Measurements from ENCODE around the gene RARB. TPM values are rescaled to one million over a fixed set of nuclear protein-coding genes. Genes with fewer than 3 reads are reported as not detected.

RARB gene
- total RNA-seq, 3 donors from 2014 or later, result 1.2 to 8.7 (median 1.9) TPM

DNA sequence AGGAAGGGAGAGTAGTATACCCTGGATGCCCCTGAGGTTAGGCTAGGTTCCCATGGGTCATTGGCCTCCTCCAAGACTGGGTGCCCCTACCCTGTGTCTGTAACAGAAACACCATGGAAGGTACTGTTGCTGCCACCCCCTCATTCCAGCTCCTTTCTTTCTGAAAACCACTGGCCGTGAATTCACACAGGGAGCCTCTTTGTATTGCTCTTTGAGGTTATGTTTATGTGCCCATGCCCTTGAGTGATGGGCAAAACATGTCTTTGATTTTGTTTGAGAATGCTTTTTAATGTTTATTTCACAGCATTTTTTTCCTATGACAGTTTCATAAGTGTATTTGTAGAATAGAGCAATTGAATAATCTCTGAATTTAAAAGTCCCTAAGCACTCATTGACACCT lies 79.7 kb downstream of the RARB start:
- Histone ChIP-seq H3K36me3 (ENCODE audit: low read depth) (no peaks in the 10 kb centered on the region), H3K4me3 (no peak overlapping the region), H3K4me1 (ENCODE audit: low read depth) (no peaks in the 10 kb centered on the region), H3K9me3 (no peaks in the 10 kb centered on the region)
- TF ChIP-seq, protein P1, sequence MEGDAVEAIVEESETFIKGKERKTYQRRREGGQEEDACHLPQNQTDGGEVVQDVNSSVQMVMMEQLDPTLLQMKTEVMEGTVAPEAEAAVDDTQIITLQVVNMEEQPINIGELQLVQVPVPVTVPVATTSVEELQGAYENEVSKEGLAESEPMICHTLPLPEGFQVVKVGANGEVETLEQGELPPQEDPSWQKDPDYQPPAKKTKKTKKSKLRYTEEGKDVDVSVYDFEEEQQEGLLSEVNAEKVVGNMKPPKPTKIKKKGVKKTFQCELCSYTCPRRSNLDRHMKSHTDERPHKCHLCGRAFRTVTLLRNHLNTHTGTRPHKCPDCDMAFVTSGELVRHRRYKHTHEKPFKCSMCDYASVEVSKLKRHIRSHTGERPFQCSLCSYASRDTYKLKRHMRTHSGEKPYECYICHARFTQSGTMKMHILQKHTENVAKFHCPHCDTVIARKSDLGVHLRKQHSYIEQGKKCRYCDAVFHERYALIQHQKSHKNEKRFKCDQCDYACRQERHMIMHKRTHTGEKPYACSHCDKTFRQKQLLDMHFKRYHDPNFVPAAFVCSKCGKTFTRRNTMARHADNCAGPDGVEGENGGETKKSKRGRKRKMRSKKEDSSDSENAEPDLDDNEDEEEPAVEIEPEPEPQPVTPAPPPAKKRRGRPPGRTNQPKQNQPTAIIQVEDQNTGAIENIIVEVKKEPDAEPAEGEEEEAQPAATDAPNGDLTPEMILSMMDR (IDR thresholded peaks at IDR 0.05), result no peak
- DNase-seq (no peak), ATAC-seq (no peak)
- intact Hi-C loops (cut with DNase I, micrococcal nuclease), result no loop called here

DNA sequence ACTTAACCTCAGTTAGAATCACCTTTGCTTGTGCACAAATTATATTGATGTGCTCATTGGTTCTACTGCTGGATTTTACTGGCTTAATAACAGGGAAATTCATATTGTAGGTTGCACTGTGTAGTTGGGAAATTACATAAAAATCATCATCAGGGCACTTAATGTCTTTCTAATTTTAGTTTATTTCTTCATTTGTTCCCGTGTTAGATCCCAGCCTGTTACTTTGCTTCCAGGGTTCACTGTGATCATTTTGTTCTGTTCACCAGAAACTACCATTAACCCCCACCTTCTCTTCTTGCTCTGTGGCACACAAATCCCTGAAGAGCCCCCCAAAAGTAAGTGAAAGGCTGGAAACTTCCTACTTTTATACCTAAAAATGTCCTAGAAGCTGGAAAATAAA lies 80.4 kb downstream of the RARB start:
- H3K4me1 ChIP-seq (ENCODE audit: low read depth), result no peaks in the 10 kb centered on the region
- no peaks in the 10 kb centered on the region for H3K9me3 ChIP-seq
- H3K36me3 ChIP-seq (ENCODE audit: low read depth), result no peaks in the 10 kb centered on the region
- H3K4me3 ChIP-seq, result no peak overlapping the region
- ATAC-seq, result no peak
- intact Hi-C loops (cut with DNase I, micrococcal nuclease), result no loop called here
- TF ChIP-seq, protein P1 (IDR thresholded peaks at IDR 0.05), result no peak
- DNase-seq, result no peak

DNA sequence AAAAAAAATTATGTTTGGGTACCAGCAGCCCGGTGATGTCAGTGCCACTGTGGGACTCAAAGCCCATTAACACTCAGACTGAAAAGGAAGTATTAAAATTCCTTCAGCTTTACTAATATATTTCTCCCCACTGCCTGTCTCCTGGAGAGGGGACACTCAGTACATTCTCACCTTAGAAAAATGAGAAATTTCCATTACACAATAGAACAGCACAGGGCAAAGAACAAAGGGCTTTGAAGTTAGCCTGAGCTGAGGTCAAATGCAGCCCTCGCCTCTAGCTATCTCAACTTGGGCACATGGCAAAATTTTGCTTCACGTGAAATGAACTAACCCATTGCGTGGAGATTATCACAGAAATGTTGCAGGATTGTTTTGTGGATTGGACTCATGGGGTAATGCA lies 80.8 kb downstream of the RARB start:
- ATAC-seq (no peak), DNase-seq (no peak)
- intact Hi-C loops (cut with DNase I, micrococcal nuclease), result no loop called here
- TF ChIP-seq, protein P1 (IDR thresholded peaks at IDR 0.05), result no peak
- H3K4me1 ChIP-seq (ENCODE audit: low read depth), result no peaks in the 10 kb centered on the region
- no peak overlapping the region for H3K4me3 ChIP-seq
- no peaks in the 10 kb centered on the region for H3K36me3 ChIP-seq (ENCODE audit: low read depth)
- no peaks in the 10 kb centered on the region for H3K9me3 ChIP-seq

DNA sequence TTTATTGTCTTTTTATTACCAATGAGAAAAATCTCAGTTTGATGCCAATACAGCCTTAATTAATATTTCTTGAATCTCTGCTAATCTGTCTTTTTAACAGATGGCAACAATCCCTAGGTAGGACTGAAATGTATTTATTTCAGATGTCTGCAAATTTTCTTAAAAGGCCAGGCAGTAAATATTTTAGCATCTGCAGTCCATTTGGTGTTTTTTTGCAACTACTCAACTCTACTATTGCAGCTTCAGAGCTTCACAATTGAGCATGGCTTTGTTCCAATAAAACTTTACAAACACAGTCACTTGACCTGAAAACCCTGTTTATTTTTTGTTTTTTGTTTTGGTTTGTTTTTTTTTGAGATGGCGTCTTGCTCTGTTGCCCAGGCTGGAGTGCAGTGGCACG lies 82.7 kb downstream of the RARB start:
- H3K4me3 ChIP-seq, result no peak overlapping the region
- DNase-seq (no peak), ATAC-seq (no peak)
- H3K36me3 ChIP-seq (ENCODE audit: low read depth), result no peaks in the 10 kb centered on the region
- intact Hi-C loops (cut with DNase I, micrococcal nuclease), result no loop called here
- H3K9me3 ChIP-seq, result no peaks in the 10 kb centered on the region
- TF ChIP-seq, protein P1 (IDR thresholded peaks at IDR 0.05), result no peak
- no peaks in the 10 kb centered on the region for H3K4me1 ChIP-seq (ENCODE audit: low read depth)

DNA sequence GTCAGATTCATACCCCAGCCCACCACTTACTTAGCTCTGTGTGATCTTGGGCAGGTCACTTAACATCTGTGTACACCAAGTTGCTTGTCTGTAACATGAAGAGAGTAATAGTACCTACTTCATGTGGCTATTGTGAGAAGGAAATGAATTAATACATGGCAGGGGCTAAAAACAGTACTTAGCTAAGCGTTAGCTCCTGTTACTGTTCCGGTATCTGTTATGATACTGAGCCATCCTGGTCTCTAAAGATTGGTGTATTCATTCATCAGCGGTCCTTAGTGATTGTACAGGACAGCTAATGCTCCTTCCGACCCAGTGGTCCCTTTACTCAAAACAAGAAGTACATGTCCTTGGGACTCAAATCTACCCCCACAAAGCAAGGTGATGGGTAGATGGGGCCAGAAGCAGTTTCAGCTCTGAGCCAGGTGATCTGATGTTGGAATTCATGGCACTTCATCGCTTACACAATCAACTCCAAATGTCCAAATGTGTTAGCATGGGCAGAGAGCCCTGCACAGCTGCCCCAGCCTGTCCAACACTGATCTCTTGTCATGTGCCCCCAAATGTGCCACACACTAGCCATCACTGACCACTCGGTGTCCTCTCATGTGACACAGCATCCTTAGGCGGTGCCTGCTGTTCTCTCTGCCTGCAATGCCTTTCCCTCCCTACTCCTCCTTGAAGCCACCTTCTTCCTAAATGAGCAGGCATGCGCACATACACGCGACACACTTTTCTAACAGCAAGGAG lies 84.1 kb downstream of the RARB start:
- TF ChIP-seq, protein P1 (IDR thresholded peaks at IDR 0.05), result no peak
- Histone ChIP-seq H3K4me1 (ENCODE audit: low read depth) (no peaks in the 10 kb centered on the region), H3K36me3 (ENCODE audit: low read depth) (no peaks in the 10 kb centered on the region), H3K9me3 (no peaks in the 10 kb centered on the region), H3K4me3 (no peak overlapping the region)
- no peak for DNase-seq
- intact Hi-C loops (cut with DNase I, micrococcal nuclease), result no loop called here
- ATAC-seq, result no peak
